Measurements from ENCODE around the gene PYY. TPM values are rescaled to one million over a fixed set of nuclear protein-coding genes. Genes with fewer than 3 reads are reported as not detected.

Gene PYY
- total RNA-seq, 1 experiment from 2014 or later, result not detected

- no peak for DNase-seq
- Mint-ChIP-seq H3K4me3 (ENCODE audit: low read depth, unreplicated experiment) (no peak overlapping the region), H3K36me3 (ENCODE audit: insufficient read depth, unreplicated experiment) (peaks cover 19% of the 10 kb centered on the region), H3K9me3 (ENCODE audit: low read depth, unreplicated experiment) (no peaks in the 10 kb centered on the region), H3K27ac (ENCODE audit: unreplicated experiment) (no peak overlapping the region), H3K4me1 (ENCODE audit: low read depth, unreplicated experiment) (peaks cover 25% of the 10 kb centered on the region), H3K27me3 (ENCODE audit: unreplicated experiment) (peaks cover 91% of the 10 kb centered on the region)
- TF ChIP-seq CTCF (IDR thresholded peaks at IDR 0.05; ENCODE audit: unreplicated experiment), result no peak
- BruUV-seq (replicated peaks), result no TSS peak
- intact Hi-C loops (cut with micrococcal nuclease; ENCODE audit: unreplicated experiment), result no loop called here
- CTCF ChIA-PET, result no interaction called here
These were observed 48.2 kb downstream of the PYY start for GRCh38 chr17:43905400-43905984.

Other genes with a start within 250 kb of the PYY start
- not detected in 2 replicates for gene SOST, start 195.1 kb downstream of the PYY start, total RNA-seq (2022)
- gene DUSP3, start 175.0 kb downstream of the PYY start, total RNA-seq (2022), result 80.3 and 81.9 TPM in 2 replicates
- not detected in 2 replicates for gene CFAP97D1, start 173.5 kb downstream of the PYY start, total RNA-seq (2022)
- gene MPP3, start 120.8 kb downstream of the PYY start, total RNA-seq (2022), result 19.9 and 21.9 TPM in 2 replicates
- not detected in 2 replicates for gene CD300LG, start 106.8 kb downstream of the PYY start, total RNA-seq (2022)
- gene MPP2, start 46.4 kb downstream of the PYY start, total RNA-seq (2022), result 5.5 and 6.7 TPM in 2 replicates
- gene PPY, start 11.5 kb downstream of the PYY start, total RNA-seq (2022), result not detected in 2 replicates
- gene NAGS, start 50.7 kb upstream of the PYY start, total RNA-seq (2022), result 1.3 and 1.6 TPM in 2 replicates
- 41.8 and 43.8 TPM in 2 replicates for gene TMEM101, start 61.0 kb upstream of the PYY start, total RNA-seq (2022)
- gene LSM12, start 112.7 kb upstream of the PYY start, total RNA-seq (2022), result 79.5 and 90.6 TPM in 2 replicates
- 99.6 and 103 TPM in 2 replicates for gene G6PC3, start 116.8 kb upstream of the PYY start, total RNA-seq (2022)
- 22.4 and 22.8 TPM in 2 replicates for gene HDAC5, start 169.7 kb upstream of the PYY start, total RNA-seq (2022)
- 24.4 and 24.8 TPM in 2 replicates for gene HROB, start 188.0 kb upstream of the PYY start, total RNA-seq (2022)
- gene ASB16, start 216.8 kb upstream of the PYY start, total RNA-seq (2022), result 0.19 TPM in 1 of 2 replicates, not detected in the other
- 56.0 and 58.8 TPM in 2 replicates for gene TMUB2, start 233.0 kb upstream of the PYY start, total RNA-seq (2022)
- 93.1 and 112 TPM in 2 replicates for gene ATXN7L3, start 245.9 kb upstream of the PYY start, total RNA-seq (2022)